NK-92 (cell line): ENCODE results near the gene PHRF1.

Source experiments
- DNase-seq: peaks from one replicate; lab custom pipeline; 2025; ENCODE audit not compliant: unreplicated experiment; lab: John Stamatoyannopoulos, UW

PHRF1 gene

DNA sequence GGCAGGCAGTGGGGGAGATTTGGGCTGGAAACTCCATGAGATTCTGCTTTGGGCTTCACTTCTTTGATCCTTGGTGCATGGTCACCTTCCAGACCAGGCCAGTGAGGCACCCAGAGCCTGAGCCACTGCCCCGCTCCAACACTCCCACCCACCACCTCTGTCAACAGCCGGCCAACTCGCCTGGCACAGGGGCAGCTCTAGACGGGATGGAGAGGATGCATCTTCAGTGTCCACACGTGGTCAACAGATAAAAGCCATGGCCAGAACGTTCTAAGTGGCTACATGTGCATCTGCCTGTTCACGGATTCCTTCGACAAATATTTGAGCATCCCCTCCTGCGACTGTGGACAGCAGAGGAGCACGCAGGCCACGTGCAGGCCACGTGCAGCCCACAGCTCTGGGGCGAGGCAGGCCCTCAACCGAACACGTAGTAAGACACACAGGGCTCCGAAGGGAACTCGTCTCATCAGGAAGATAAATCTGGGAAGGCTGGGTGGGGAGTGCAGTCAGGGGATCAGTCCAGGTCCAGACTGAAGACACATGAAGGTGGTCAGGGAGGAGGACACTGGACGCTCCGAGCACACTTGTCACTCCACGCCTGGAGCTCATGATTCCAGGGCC is 37.7 kb upstream of the PHRF1 start:
- DNase-seq: no peak

DNA sequence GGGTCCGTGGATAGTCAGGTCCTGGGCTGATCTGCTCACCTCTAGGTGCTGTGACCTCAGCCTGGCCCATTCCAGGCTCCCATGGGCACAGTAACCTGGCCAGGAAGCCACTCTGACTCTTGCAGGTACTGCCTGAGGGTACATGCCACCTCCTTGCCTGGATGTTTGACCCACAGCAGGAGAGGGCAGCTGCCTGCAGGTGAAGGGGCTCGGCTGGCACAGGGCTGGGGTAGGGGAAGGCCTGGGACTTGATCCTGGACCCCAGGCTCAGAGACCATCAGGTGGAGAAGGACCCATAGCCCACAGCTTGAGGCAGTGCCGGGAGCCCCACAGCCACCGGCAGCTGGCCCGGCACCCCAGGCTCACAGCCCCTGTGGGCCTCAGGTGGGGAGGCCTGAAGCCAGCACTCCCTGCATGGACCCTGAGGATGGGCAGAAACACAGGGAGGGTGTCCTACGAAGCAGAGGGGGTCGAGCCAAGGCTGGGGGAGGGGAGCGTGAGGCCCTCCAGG is 36.2 kb upstream of the PHRF1 start:
- DNase-seq: no peak

- DNase-seq: no peak
These were observed 35.5 kb upstream of the PHRF1 start for GRCh38 chr11:540583-541432.

DNA sequence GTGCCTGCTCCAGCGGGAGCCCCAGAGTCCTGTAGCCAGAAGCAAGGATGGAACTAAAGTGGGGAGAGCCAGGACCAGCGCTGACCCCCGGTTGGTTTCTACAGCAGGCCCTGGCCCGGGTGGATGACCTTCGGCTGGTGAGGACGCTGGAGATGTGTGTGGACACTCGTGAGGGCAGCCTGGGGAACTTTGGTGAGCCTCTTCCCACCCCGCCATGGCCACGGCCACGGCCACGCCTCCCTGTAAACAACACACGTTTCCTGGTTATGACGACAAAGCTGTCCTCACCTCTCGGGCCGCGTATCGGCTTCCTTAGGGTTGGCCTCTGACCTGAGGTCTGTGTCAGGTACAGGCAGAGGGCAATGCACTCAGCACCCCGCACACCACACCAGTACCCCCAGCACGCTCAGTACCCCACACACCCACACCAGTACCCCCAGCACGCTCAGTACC is 34.8 kb upstream of the PHRF1 start:
- no peak for DNase-seq

GRCh38 chr11:544817-545166 is 31.5 kb upstream of the PHRF1 start:
- no peak for DNase-seq

DNA sequence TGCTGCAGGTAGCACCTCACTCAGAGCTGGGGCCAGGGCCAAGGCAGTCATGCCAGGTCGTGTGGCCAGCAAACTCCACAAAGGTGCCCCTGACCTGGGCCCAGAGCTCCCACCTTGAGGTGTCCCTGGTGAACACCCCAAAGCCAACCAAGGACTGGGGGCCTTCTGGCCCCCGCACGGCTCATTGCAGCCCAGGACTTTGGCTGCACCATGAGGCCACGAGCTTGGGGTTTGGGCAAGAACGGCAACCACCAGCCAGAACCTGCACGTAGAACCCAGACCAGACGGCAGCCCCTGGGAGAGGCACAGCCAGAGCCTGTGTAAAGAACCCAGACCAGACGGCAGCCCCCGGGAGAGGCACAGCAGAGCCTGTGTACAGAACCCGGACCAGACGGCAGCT is 31.1 kb upstream of the PHRF1 start:
- no peak for DNase-seq

GRCh38 chr11:548700-549603 is 27.3 kb upstream of the PHRF1 start:
- DNase-seq: no peak

DNA sequence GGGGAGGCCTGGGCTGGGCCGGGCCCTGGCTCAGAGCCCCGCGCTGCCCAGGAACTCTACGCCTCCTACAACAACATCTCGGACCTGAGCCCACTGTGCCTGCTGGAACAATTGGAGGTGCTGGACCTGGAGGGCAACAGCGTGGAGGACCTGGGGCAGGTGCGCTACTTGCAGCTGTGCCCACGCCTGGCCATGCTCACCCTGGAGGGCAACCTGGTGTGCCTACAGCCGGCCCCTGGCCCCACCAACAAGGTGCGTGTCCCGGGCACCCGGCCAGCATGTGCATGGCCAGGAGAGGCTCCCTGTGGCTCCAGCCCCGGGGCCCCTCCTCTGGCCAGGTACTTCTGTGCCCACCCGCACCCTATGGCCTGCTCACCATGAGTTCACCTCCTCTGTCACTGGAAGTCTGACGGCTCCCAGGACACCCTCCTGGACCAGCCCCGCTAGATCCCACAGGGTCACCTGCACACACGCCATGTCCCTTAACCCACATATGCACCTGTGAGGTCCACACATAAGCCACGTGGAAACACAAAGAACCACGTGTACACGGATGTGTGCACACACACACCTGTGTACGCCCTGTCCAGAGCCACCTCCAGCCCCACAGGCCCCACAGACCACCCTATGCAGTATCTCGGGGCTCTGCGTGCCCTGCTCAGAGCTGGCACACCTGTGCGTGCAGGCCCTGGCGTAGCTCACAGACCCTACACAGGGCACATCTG is 26.1 kb upstream of the PHRF1 start:
- DNase-seq: no peak

DNA sequence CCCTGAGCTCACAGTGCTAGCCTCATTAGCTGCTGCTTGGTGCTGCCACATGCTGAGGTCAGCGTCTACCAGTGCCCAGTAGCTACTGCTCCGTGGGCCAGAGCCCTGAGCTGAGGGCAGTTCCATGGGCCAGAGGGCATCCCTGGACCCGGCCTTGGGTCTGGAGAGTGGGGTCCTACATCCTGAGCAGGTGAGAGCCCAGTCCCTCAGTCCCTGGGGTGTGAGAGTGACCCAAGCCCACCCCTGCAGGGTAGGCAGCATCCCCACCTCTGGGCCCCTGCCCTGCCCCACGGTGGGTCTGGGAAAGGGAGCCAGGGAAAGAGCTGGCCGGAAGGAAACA is 25.6 kb upstream of the PHRF1 start:
- no peak for DNase-seq

GRCh38 chr11:551131-551530 is 25.1 kb upstream of the PHRF1 start:
- DNase-seq: no peak

DNA sequence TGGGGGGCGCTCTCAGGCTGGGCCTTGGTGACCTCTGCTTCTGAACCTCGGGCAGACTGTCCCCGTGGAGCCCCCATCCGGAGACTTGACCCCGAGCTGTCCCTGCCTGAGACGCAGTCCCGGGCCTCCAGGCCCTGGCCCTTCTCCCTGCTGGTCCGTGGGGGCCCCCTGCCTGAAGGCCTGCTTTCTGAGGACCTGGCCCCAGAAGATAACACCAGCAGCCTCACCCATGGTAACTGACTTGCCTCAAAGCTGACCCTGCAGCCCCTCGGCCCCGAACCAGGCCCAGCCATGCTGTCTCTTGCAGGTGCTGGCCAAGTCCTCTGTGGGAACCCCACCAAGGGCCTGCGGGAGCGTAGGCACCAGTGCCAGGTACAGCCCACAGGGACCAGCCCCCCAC is 24.7 kb upstream of the PHRF1 start:
- no peak for DNase-seq

GRCh38 chr11:553083-553987 is 22.9 kb upstream of the PHRF1 start:
- DNase-seq: no peak

DNA sequence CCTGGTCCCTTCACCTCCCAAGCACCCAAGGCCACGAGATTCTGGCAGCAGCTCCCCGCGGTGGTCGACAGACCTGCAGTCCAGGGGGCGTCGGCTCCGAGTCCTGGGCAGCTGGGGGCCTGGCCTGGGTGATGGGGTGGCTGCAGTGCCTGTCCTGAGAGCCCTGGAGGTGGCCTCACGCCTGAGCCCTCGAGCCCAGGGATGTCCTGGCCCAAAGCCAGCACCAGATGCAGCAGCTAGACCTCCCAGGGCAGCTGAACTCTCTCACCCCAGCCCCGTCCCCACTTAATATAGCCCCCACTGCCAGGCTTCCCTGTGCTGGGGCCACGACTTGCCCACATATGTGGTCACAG is 22.3 kb upstream of the PHRF1 start:
- DNase-seq: no peak

GRCh38 chr11:554428-555226 is 21.6 kb upstream of the PHRF1 start:
- DNase-seq: no peak

DNA sequence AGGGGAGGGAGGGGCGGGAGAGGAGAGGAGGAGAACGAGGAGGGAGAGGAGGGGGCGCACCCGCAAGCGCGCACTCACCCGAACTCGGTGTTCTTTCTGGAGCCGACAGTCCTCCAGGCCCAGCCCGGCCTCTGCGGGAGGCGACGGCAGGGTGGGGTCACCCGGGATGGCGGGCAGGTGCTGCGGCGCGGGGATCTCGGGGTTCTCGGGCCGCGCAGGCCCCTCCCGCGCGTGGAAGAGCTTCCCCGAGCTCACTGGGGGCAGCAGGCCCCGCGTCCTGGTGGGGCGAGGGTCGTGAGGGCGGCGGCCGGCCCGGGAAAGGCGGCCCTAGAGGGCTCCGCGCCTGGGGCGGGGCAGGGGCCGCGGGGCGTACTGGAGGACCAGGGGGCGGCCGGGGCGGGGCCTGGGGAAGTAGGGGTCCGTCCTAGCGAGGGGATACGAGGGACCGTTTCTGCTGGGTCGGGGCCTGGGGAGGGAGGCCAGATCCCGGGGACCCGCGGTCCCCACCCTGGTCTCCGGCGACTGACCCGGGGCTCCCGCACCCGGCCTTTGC is 21.0 kb upstream of the PHRF1 start:
- no peak for DNase-seq

DNA sequence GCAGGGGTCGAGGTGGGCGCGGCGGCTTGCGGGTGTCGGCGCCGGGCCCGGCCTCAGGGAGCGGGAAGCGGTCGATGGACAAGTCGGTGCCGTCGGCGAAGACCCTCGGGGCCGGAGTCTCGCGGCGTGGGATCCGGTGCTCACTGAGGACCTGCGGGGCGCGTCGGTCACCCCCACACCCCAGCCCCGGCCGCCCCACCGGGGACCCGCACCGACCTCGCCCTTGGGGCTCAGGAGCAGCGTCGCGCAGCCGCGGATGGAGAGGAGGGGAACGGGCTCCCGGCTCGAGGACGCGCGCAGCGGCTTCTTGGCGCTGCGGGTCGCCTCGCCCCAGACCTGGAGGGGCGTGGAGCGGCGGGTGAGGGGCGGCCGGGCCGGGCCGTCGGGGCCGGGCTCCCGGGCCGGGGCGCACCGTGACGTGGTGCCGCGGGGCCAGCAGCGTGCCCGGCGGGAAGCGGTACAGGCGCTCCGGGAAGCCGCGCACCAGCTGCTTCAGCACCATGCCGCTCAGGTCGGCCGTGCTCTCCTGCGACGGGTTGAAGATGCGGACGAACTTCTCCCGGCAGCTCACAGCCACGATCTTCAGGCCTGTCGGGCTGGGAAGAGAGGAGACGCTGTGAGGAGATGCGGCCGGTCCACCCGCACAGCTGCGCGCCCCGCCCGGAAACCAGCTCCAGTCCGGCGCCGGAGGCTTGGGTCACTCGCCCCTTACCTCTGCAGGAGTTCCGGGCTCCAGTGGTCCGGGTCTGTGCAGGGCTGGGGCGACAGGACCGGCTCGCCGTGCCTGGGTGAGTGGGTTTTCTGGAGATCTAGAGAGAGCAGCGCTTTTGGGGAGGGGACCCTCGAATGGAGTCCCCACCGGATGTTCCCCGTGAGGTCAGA is 20.2 kb upstream of the PHRF1 start:
- DNase-seq: no peak

DNA sequence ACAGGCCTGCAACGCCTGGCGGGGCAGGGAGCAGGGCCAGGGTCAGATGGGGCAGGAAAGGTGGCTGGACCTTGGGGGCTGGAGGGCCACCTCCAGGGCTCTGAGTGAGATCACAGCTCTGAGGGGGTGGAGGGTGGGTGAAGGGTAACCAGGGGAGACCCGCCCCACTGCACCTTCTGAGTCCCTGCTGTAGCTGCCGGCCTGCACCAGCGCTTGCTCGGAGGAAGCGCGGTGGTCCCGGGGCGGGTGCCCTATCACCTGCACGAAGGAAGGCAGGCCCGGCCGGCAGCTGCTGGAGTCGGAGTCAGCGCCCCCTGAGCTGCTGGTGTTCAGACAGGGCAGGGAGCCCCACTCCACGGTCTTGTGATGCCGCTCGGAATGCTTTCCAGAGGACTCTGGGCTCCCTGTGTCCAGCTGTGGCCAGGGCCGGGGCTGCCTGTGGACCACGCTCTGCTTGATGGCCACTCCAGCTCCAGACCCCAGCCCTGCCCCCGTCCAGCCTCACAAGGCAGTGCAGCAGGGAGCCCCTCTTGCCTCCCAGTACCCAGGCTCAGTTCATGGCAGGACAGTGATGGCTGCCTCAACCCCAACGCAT is 19.5 kb upstream of the PHRF1 start:
- no peak for DNase-seq
